ENCODE measurements around the gene GPBP1.
A peak's percentile ranks its signal among the peaks of the same experiment; 100 is the strongest.

Gene GPBP1

GRCh38 chr5:57291894-57292293 is 118.0 kb downstream of the GPBP1 start:
- DNase-seq (ENCODE audit: low spot score) = no peak
- no peak for TF ChIP-seq CTCF (IDR thresholded peaks at IDR 0.05; ENCODE audit: borderline replicate concordance, control extremely low read depth, extremely low read depth, insufficient read depth, missing control alignments)
- in situ Hi-C loops (cut with MboI; ENCODE audit: low sequenced_read_pairs, unreplicated experiment) = loop anchor here (10.0 kb wide), 1 partner anchor 1173 kb away; the partner anchor contains the start of gene PLK2

GRCh38 chr5:57292336-57292735 is 118.5 kb downstream of the GPBP1 start:
- no peak for TF ChIP-seq CTCF (IDR thresholded peaks at IDR 0.05; ENCODE audit: borderline replicate concordance, control extremely low read depth, extremely low read depth, insufficient read depth, missing control alignments)
- DNase-seq (ENCODE audit: low spot score) = no peak
- in situ Hi-C loops (cut with MboI; ENCODE audit: low sequenced_read_pairs, unreplicated experiment) = loop anchor here (10.0 kb wide), 1 partner anchor 1172 kb away; the partner anchor contains the start of gene PLK2

- in situ Hi-C loops (cut with MboI; ENCODE audit: low sequenced_read_pairs, unreplicated experiment) = loop anchor here (10.0 kb wide), 1 partner anchor 1166 kb away; the partner anchor contains the start of gene PLK2
- peak; percentile 50 for DNase-seq (ENCODE audit: low spot score)
Observed at GRCh38 chr5:57298295-57298984, 124.6 kb downstream of the GPBP1 start.

GRCh38 chr5:57298985-57299491 is 125.2 kb downstream of the GPBP1 start:
- TF ChIP-seq CTCF (IDR thresholded peaks at IDR 0.05; ENCODE audit: borderline replicate concordance, control extremely low read depth, extremely low read depth, insufficient read depth, missing control alignments) = peak; percentile 26
- in situ Hi-C loops (cut with MboI; ENCODE audit: low sequenced_read_pairs, unreplicated experiment) = loop anchor here (10.0 kb wide), 1 partner anchor 1166 kb away; the partner anchor contains the start of gene PLK2

More at GRCh38 chr5:57298295-57298984, 124.6 kb downstream of the GPBP1 start:
- TF ChIP-seq CTCF (IDR thresholded peaks at IDR 0.05; ENCODE audit: borderline replicate concordance, control extremely low read depth, extremely low read depth, insufficient read depth, missing control alignments) = peak; percentile 49

GRCh38 chr5:57299986-57300385 is 126.1 kb downstream of the GPBP1 start:
- DNase-seq (ENCODE audit: low spot score) = no peak
- TF ChIP-seq CTCF (IDR thresholded peaks at IDR 0.05; ENCODE audit: borderline replicate concordance, control extremely low read depth, extremely low read depth, insufficient read depth, missing control alignments) = no peak
- in situ Hi-C loops (cut with MboI; ENCODE audit: low sequenced_read_pairs, unreplicated experiment) = loop anchor here (10.0 kb wide), 1 partner anchor 1165 kb away; the partner anchor contains the start of gene PLK2

More at GRCh38 chr5:57298985-57299491, 125.2 kb downstream of the GPBP1 start:
- peak; percentile 35 for DNase-seq (ENCODE audit: low spot score)

- in situ Hi-C loops (cut with MboI; ENCODE audit: low sequenced_read_pairs, unreplicated experiment) = no loop called here
- DNase-seq (ENCODE audit: low spot score) = no peak
- no peak for TF ChIP-seq CTCF (IDR thresholded peaks at IDR 0.05; ENCODE audit: borderline replicate concordance, control extremely low read depth, extremely low read depth, insufficient read depth, missing control alignments)
Observed at GRCh38 chr5:57302164-57302563, 128.3 kb downstream of the GPBP1 start.
